Stimulated activated CD4-positive, alpha-beta T cell treated with anti-CD3 and anti-CD28 coated beads, Interleukin-15, amount 100 ng/mL, for 24 hours (primary cell): ENCODE data around the gene PRPF6.

Source experiments
- DNase-seq: peaks from one replicate; pipeline ENCODE4 v3.0.0-alpha.2; 2020

The PRPF6 gene

DNA sequence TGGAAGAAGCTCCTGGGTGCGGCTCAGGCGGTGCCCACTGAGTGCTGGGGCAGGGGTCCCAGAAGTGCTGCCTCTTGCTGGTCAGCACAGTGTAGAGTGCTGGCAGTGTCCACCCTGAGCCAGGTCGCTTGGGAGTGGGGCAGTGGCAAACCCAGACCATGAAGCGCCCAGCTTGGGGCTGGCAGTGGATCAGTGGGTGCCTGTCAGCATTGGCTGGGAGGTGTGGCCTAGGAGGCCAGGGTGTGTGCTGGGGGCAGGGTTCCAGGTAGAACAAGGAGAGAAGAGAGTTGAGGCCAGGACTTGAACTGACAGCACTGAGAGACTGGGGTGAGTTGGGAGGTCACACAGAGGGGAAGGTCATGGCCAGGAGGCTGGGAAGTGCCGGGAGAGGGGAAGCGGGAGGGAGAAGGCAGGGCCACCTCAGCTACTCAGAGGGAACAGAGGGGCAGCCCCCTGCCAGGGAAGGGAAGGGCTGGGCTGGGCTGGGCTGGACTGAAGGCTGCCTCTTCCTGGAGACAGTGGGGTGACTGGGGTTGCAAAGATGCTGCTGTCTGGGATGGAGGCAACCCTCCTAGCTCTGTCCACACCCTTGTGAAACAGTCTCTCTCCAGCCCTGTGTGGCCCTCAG is 86.2 kb downstream of the PRPF6 start:
- no peak for DNase-seq

DNA sequence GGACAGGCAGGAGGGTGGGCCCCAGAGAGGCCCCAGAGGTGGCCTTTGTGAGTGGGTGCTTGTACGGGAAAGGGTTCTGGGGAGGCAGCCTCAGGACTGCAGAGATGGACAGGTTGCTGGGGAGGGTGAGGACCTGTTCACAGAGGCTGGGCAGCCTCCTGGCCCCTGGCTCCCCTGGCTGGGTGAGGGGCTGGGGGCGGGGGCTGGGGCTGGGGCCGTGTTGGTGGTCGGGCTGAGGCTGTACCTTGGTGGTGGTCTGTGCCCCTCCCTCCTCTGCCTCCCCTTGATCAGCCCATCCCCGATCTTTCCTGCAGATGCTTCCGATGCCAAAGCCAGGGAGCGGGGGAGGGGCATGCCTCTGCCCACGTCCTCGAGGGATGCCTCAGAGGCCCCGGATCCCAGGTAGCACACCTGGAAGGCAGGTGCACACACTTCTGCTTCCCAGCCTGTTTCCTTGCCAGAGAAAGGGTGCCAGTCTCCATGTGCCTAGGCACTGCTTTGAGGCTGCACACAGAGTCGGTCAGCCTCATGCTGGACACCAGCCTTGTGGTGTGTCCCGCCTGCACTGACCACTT is 86.9 kb downstream of the PRPF6 start:
- DNase-seq, result no peak

DNA sequence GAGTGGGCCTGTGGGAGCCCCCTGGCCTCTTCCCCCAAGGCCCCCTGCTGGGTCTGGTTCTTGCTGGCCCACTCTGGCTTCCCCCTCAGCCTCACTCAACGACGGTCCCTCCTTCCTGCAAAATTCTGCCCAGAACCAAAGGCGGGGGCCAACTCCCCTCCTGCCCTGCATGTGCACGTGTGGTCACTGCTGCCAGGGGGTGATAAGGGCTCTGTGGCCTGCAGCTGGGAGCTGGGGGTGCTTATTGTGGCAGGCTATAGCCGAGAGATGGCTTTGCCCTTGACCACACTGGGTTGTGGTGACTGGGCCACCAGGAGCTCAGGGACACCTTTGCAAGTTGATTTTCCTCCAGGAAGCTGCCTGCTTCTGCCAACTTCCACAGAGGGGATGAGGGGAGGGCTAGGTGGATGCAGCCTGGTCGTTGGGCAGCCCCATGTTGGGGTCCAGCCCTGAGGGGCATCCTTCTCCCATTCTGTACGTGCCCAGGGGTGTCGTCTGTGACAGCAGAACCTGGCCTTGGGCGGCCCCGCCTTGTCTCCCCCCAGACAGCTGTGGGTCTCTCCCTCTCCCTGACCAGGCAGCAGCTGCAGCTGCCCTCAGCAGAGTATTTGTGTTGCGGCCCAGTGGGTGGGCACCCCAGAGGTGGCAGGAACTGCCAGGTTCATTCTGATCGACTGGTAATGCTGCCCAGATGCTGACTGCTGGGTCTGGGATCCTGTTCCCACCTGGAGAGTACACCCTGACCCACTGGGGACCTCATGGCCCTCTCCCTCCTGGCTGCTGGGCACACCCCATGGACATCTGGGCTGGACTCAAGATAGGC is 87.7 kb downstream of the PRPF6 start:
- DNase-seq, result no peak

DNA sequence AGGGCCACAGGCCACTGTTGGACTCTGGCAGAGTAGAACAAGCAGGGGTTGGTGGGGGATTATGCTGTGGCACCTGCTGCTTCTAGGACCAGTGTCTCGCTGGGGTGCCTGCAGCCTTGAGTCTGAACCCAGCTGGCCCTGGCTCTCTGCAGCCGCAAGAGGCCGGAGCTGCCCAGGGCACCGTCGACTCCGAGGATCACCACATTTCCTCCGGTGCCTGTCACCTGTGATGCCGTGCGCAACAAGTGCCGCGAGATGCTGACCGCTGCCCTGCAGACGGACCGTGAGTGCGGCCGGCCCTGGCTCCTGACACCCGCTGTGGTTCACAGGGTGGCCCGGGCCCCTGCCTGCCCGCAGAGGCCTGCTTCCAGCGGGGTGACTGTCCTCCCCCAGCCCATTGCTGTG is 88.3 kb downstream of the PRPF6 start:
- no peak for DNase-seq

DNA sequence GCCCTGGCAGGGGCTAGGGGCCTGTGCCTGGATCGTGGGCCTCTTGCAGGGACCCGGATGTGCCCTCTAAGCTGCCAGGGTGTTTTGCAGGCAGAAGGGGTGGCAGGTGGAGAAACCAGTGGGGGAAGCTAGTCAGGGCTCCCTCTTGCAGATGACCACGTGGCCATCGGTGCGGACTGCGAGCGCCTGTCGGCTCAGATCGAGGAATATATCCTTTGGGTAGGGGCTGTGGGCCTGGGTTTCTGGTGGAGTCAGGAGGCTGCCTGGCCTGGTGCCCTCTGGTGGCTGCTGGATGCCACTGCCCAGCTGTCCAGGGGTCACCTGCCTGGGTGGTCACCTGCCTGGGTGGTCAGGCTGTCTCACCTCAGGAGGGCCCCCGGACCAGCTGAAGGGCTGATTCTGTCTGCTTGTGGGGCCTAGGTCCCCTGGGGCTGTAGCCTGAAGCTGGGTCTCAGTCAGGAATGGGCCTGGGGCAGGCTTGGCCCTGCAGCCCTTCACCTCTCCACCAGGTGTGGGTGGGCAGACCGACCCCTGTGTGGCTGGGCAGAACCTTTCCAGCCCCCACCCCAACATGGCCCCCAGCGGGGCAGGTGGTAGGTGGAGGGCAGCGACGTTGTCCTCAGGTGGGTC is 88.8 kb downstream of the PRPF6 start:
- no peak for DNase-seq

DNA sequence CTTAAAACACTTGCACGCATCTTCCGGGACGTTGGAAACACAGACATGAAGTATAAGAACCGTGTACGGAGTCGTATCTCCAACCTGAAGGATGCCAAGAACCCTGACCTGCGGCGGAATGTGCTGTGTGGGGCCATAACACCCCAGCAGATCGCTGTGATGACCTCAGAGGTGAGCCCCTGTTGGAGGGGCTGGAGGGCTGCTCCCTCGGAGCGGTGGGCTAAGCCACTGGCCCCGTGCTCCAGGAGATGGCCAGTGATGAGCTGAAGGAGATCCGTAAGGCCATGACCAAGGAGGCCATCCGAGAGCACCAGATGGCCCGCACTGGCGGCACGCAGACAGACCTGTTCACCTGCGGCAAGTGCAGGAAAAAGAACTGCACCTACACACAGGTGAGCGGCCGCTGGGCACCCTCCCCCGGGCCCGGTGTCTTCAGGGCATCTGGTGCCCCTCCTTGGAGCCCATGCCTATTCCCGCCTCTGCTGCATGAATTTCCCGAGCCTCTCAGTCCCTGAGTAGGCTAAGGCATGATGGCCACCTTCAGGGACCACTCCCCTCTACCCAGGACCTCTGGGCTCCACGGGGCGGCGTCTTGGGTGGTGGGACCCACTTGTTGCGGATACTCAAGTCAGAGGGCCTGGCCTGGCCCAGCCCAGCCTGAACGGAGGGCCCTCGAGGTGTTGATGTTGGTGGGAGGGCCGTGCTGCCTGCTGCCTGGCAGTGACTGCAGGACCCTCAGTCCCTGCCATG is 89.5 kb downstream of the PRPF6 start:
- DNase-seq, result no peak

DNA sequence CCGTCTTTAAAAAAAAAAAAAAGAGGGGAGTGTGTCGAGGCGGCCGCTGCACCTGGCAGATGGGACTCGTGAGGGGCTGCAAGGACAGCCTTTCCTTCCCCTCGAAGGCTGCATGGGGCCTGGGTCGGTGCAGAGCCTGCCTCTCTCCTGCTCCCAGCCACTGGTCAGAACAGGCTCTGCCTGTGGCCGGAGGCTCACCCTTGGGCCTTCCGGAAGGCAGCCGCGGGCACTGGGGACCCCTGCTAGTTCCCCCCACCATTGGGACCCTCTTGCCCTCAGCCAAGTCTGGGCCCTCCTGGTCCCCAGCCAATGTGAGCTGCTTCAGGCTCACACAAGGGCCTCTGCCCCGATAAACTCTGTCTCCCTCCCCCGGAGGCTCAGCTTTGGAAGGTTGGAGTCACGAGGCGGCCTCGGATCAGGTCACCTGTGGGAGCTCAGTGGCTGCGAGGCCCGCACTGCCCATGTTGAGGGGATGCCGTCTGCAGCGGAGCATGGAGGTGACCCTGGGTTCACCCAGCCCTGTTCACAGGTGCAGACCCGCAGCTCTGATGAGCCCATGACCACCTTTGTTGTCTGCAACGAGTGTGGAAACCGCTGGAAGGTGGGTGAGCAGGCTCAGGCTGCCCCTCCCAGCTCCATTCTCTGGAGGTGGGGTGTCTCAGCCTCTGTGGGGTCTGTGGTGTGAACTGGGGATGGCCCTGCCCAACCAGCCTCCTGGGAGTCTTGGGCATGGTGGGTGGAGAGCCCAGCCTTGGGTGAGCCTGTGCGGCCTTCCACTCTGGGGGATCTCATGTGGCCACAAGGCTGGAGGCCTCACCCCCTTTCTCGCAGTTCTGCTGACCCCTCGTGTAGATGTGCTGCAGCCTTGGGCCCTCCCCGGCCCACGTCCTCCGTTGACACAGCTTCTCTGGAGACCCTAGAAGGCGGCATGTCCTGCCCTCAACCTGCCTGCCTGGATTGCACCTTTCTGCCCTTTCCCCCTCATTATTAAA is 90.7 kb downstream of the PRPF6 start:
- DNase-seq, result no peak

DNA sequence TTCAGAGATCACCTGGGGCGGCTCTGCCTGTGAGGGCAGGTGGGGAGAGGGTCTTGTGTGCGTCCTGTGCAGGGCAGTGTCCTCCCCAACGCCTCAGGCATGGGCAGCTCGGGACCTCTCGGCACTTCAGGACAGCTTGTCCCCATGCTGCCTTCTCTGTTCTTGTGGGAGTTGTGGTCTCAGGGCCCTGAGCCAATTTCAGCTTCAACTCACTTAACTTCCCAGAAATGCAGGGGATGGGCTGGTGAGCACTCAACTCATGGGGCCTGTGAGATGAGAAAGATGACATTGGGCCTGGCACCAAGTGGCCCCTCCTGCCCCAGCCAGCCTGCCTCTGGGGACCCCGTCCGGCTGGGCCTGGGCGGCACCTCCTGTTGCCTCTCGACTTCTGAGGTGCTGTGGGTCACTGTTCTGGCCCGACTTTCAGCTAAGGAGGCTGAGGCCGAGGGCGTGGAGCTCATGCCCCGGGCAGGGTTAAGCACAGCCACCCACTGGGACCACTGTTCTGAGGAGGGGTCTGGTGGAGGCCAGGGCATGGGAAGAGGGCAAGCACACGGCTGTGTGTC is 91.6 kb downstream of the PRPF6 start:
- no peak for DNase-seq

DNA sequence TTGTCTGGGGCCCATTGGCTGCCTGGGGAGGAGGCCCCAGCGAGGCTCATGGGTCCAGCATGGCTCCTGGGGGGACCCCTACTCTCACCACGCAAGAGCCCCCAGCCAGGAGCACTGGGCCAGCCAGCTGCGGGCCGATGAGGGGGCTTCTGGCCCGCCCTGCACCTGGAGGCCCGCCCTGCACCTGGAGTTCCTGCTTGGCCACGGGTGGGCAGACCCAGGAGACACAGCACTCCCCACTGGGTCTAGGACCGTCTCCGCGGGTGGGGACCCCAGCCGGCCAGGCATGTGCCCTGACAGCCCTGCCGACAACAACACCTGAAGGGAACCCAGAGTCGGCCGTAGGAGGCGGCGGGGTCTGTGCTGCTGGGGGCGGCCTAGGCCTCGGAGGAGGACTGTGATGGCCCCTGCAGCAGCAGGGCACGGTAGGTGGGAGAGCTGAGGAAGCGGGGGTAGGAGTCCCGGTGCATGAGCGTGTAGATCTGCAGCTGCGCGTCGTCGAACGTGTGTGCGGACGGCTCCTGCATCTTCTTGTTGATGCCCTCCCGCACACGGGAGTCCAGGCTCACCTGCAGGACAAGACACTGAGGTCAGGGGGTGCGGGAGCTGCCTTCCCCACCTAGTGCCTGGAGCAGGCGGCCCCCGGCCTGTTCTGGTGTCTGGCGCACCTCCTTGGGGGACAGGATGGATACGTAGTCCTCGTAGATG is 92.7 kb downstream of the PRPF6 start:
- no peak for DNase-seq

DNA sequence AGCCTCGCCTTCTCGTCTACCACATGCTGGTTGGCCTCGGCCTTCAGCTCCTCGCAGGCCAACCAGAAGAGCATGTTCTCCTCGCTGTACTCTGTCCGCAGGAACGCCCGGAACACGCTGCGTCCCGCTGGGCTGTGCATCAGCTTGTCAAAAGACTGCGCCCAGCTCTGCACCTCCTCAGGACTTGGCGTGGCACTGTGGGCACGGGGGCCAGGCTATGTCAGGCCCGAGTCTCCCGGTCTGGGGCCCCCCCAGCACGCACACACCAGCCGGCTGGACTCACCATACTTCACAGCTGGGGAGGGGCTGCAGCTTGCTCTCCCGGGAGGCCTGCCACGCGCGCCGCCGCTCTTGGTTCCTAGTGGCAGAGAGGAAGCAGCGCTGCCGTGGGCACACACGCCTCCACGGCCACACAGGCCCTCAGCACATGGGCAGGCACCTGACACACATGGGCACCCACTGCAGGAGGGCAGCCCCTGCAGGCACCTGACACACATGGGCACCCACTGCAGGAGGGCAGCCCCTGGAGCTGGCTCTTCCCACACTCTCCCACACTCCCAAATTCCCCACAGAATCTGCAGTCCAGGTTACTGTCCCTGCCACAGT is 93.4 kb downstream of the PRPF6 start:
- DNase-seq, result no peak

DNA sequence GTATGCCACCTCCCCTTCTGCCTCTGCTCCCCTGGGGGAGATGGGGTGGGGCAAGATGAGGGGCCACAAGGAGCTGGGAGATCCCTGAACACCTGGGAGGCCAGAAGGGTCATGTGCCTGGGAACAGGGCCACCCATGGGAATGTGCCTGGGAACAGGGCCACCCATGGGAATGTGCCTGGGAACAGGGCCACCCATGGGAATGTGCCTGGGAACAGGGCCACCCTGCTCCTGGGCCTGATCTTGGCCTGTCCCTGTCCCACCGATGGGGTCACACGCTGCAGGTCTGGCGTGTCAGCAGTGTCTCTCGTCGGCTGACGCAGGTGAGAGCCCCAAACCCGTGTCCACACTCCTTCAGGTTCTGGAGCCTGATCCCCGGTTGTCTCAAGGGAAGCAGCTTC is 94.0 kb downstream of the PRPF6 start:
- no peak for DNase-seq

DNA sequence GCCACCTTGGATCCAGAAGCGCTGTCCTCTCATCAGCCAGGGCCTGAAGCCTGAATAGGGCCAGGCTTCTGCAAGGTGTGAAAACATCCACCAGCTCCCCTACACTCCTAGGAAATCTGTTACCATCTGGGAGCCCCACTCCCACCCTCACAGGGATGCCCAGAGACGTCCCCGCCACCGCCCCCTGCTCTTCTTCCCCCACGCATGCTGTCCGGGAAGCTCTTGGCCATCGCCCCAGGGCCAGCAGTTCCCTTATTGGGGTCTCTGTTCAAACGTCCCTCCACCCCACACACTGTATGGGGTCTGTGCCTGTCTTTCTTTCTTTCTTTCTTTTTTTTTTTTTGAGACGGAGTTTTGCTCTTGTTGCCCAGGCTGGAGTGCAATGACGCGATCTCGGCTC is 94.6 kb downstream of the PRPF6 start:
- DNase-seq, result no peak

DNA sequence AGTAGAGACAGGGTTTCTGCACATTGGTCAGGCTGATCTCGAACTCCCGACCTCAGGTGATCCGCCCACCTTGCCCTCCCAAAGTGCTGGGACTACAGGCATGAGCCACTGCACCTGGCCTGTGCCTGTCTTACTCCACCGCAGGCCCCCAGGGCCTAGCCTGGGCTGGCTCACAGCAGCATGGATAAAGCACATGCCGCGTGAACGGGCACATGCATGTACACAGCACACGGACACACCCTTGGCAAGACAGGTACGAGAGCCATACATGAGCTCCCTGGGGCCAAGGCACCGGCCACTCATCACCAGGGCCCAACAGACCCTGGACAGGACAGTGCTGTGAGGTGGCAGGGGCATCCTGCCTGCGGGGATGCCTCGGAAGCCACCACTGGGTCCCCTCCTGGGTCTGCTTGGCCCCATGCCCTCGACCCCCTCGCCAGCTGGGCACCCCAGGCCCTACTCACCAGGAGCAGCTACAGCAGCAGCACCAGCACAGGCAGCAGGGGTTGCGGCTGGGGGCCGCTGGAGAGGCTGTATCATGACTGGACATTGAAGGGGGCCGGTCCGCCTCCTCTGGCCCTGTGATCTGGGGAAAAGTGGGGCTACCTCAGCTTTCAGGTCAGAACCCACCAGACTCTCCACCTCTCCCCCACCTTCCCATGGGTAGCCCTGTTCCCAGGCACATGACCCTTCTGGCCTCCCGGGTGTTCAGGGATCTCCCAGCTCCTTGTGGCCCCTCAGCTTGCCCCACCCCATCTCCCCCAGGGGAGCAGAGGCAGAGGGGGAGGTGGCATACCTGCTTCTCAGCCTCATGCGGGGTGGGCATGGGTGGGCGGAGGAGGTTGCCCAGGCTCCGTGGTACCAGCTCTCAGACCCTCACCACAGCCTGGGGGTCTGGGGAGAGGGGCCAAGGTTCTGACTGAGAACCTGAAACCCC is 95.4 kb downstream of the PRPF6 start:
- no peak for DNase-seq

DNA sequence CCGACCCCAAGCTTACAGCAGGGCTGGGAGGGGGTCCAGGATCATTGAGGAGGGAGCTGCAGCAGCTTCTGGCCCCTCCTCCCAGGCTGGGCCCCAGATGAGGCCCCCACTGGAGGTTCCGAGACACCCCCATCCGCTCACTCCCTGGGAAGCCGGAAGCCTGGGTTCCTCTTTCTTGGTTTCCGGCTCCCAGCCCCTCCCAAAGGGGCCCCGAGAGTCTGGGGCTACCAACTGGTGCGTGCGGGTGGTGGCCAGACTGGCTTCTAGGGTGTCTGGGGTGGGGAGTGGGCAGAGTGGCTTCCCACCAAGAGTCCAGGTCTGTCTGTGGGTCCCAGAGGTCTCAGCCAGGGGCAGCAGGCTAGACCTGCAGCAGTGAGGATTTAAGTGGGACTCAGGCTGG is 96.2 kb downstream of the PRPF6 start:
- DNase-seq, result peak; percentile 68

DNA sequence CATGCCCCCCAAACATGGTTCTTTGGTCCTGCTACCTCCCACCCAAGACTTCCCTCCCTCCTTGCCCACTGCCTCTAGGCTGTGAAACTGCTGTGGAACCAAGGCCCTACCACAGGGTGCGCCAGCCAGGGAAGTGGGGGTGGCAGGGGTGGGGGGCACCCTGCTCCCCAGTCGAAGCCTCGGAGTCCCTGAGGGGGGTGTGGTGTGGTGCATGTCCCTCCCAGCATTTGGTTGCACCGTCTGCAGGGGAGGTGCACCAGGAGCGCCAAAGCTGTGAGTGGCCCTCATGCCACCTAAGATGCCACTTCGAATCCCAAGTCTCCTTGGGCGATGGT is 96.6 kb downstream of the PRPF6 start:
- DNase-seq, result no peak

DNA sequence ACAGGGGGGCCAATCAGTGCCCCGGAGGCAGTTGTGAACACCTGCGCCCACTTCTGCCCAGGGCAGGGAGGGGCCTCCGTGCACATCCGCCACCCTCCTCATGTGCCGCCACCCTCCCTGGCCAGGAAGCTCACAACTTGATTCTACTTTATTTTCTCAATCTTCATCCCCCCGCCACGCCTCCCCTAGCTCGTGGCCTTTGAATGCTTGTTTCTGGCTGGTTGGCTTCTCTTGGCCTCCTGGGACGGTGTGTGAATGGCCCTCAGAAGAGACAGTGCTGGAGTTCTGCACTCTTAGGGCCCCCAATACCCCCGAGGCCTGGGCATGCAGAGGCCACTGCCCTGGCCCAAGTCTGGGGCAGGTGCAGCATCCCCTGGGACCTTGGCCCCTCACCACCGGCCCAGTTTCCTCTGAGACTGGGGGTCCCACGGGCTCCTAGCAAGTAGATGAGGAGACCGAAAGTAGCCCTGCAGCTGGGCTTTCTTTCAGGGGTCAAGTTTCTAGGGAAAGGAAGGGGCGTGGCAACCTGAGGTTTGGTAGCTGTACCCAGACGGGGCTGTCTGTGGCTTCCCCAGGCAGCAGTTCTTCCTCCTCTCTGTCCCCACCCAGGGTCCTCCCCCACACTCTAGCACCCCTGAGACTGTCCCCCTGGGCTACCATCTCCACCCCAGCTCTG is 97.1 kb downstream of the PRPF6 start:
- peak; percentile 68 for DNase-seq

DNA sequence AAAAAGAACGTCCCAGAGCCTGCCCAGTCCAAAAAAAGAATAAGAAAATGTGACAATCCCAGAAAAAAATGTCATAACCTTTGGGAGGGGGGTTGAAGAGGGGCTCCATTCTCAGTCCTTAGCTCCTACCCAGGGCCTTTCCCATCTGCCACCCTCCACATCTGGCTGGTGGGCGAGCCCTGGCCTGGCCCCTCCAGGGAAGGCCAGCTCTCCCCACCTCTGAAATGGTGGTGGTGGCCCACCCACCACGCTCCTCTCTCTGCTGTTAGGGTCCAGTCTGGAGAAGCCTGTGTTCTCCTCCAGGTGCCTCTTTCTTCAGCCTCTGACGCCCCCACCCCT is 98.0 kb downstream of the PRPF6 start:
- DNase-seq, result no peak

DNA sequence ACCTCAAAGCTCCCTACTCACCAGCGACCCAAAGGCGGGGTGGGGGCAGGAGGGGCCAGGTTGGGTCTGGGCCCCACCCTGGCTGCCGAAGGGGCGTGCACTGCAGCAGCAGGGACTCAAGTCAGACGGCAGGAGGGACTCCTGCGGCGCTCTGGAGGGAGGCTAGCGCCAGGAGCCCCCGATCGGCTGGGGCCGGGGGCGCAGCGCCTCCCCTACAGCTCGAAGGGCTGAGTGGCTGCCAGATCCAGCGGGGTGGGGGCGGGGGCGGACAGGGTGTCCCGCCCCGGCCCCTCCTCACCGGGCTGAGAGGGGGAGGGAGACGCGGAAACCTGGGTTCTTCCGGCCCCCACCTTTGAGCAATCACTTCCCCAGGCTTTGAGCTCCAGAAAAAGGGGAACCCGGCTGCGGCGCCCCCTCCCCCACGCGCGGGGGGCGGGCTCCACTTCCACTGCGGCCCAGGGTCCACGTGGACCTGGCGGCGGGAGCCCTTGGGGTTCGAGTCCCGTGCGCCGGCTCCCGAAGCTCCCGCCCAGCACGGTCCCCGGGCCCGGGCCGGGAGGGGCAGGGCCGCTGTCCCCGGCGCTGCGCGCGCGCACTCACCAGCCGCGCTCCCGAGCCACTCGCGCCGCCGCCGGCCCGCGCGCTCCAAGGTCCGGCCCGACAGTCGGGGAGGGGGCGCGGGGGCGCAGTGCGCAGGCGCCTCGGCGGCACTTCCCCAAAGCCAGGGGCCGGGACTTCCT is 98.5 kb downstream of the PRPF6 start, which contains the start of gene RGS19:
RGS19 (minus strand) TSS at position 246 of the 740 bp plus-strand sequence. CDS start 2,632 bp downstream, outside the sequence.
- peak; percentile 84 for DNase-seq
